Colonic mucosa (tissue), 4 donors: ENCODE results near the gene XIRP2. TPM values are rescaled to one million over a fixed set of nuclear protein-coding genes. Genes with fewer than 3 reads are reported as not detected.

ENCODE experiments used
- DNase-seq: peaks from one replicate; pipeline ENCODE4 v3.0.0-alpha.2; 2020
- H3K27ac ChIP-seq: fragments of 200-600 bp; one replicate; pipeline ENCODE4 v1.8.0; 2021
- H3K27me3 ChIP-seq: fragments of 200-600 bp; one replicate; pipeline ENCODE4 v1.8.0; 2021
- H3K36me3 ChIP-seq: fragments of 200-600 bp; one replicate; pipeline ENCODE4 v1.8.0; 2021
- H3K4me1 ChIP-seq: fragments of 200-600 bp; one replicate; pipeline ENCODE4 v1.8.0; 2021; ENCODE audit warnings: mild to moderate bottlenecking
- H3K4me3 ChIP-seq: fragments of 200-600 bp; one replicate; pipeline ENCODE4 v1.8.0; 2021
- H3K9ac ChIP-seq, 2 donors: one replicate each; pipeline ENCODE4 v1.7.0; 2013; ENCODE audit warnings: control low read depth in 2 of 2, low read depth in 2 of 2, low read length in 2 of 2
- H3K9me3 ChIP-seq: fragments of 200-600 bp; one replicate; pipeline ENCODE4 v1.8.0; 2021
- intact Hi-C: fragments of 100-400 bp; cut with DNase I; formaldehyde crosslinking; loops from one replicate; pipeline ENCODE4 v1.14.1; 2022
- total RNA-seq, 2 donors: library from RNA; stranded (reverse); fragmentation: NEBNext Ultra II Directional in 1 of 2; extraction: Animal tissue kit (Norgen Biotek cat#: 25700) in 1 of 2; gene quantifications; one replicate each; pipeline ENCODE4 v1.2.1, GENCODE V29; 2021
- TF ChIP-seq, protein P1 (sequence below): fragments of 200-600 bp; IDR thresholded peaks from one replicate; pipeline ENCODE4 v1.8.0; 2022; ENCODE audit warnings: antibody characterized with exemption, mild to moderate bottlenecking
- donor health status: healthy.
- donor health status: DM: no; HTN: no; CAD: no.
- donor health status: DM: no; HTN: no; CAD: no.

The XIRP2 gene
- total RNA-seq, 2 donors from 2014 or later, result 0.13 TPM; not detected in 1

- TF ChIP-seq, protein P1, sequence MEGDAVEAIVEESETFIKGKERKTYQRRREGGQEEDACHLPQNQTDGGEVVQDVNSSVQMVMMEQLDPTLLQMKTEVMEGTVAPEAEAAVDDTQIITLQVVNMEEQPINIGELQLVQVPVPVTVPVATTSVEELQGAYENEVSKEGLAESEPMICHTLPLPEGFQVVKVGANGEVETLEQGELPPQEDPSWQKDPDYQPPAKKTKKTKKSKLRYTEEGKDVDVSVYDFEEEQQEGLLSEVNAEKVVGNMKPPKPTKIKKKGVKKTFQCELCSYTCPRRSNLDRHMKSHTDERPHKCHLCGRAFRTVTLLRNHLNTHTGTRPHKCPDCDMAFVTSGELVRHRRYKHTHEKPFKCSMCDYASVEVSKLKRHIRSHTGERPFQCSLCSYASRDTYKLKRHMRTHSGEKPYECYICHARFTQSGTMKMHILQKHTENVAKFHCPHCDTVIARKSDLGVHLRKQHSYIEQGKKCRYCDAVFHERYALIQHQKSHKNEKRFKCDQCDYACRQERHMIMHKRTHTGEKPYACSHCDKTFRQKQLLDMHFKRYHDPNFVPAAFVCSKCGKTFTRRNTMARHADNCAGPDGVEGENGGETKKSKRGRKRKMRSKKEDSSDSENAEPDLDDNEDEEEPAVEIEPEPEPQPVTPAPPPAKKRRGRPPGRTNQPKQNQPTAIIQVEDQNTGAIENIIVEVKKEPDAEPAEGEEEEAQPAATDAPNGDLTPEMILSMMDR, result no peak
- H3K36me3 ChIP-seq, result no peaks in the 10 kb centered on the region
- no peaks in the 10 kb centered on the region for H3K9me3 ChIP-seq
- peaks cover 5% of the 10 kb centered on the region for H3K27me3 ChIP-seq
- H3K4me1 ChIP-seq, result no peaks in the 10 kb centered on the region
- no peak overlapping the region for H3K27ac ChIP-seq
- H3K4me3 ChIP-seq, result peak overlapping the region; percentile 78
- peak; percentile 54 for DNase-seq
- peak overlapping the region in 1 of 2 donors; percentile 13 for H3K9ac ChIP-seq
- intact Hi-C loops, result no loop called here
These were observed 405.9 kb downstream of the XIRP2 start for GRCh38 chr2:167293943-167294775.

GRCh38 chr2:167294776-167295140 lies 406.5 kb downstream of the XIRP2 start:
- TF ChIP-seq, protein P1, result no peak
- DNase-seq, result no peak
- H3K9ac ChIP-seq, result peak overlapping the region in 1 of 2 donors; percentile 13
- H3K27ac ChIP-seq, result no peak overlapping the region
- H3K4me3 ChIP-seq, result peak overlapping the region; percentile 78
- intact Hi-C loops, result no loop called here
- H3K36me3 ChIP-seq, result no peaks in the 10 kb centered on the region
- H3K27me3 ChIP-seq, result peaks cover 5% of the 10 kb centered on the region
- no peaks in the 10 kb centered on the region for H3K9me3 ChIP-seq
- H3K4me1 ChIP-seq, result no peaks in the 10 kb centered on the region

- no peak for DNase-seq
- H3K27me3 ChIP-seq, result peaks cover 5% of the 10 kb centered on the region
- H3K4me1 ChIP-seq, result no peaks in the 10 kb centered on the region
- no peaks in the 10 kb centered on the region for H3K36me3 ChIP-seq
- no peaks in the 10 kb centered on the region for H3K9me3 ChIP-seq
- no peak overlapping the region for H3K9ac ChIP-seq
- intact Hi-C loops, result no loop called here
- no peak overlapping the region for H3K4me3 ChIP-seq
- TF ChIP-seq, protein P1, result no peak
- H3K27ac ChIP-seq, result no peak overlapping the region
These were observed 409.0 kb downstream of the XIRP2 start for GRCh38 chr2:167297292-167297691.

- no peaks in the 10 kb centered on the region for H3K9me3 ChIP-seq
- TF ChIP-seq, protein P1, result no peak
- DNase-seq, result no peak
- intact Hi-C loops, result no loop called here
- peaks cover 5% of the 10 kb centered on the region for H3K27me3 ChIP-seq
- no peak overlapping the region for H3K9ac ChIP-seq
- no peaks in the 10 kb centered on the region for H3K4me1 ChIP-seq
- H3K36me3 ChIP-seq, result no peaks in the 10 kb centered on the region
- no peak overlapping the region for H3K4me3 ChIP-seq
- no peak overlapping the region for H3K27ac ChIP-seq
These were observed 409.7 kb downstream of the XIRP2 start for GRCh38 chr2:167298017-167298416.
